Measurements from ENCODE around the gene AGMO.

GRCh38 chr7:15498465-15498864 lies 63.4 kb downstream of the AGMO start:
- TF ChIP-seq POLR2AphosphoS5 (IDR thresholded peaks at IDR 0.05; ENCODE audit: insufficient read depth in 1 of 2, low read depth in 1 of 2) = no peak
- TF ChIP-seq, protein P1, sequence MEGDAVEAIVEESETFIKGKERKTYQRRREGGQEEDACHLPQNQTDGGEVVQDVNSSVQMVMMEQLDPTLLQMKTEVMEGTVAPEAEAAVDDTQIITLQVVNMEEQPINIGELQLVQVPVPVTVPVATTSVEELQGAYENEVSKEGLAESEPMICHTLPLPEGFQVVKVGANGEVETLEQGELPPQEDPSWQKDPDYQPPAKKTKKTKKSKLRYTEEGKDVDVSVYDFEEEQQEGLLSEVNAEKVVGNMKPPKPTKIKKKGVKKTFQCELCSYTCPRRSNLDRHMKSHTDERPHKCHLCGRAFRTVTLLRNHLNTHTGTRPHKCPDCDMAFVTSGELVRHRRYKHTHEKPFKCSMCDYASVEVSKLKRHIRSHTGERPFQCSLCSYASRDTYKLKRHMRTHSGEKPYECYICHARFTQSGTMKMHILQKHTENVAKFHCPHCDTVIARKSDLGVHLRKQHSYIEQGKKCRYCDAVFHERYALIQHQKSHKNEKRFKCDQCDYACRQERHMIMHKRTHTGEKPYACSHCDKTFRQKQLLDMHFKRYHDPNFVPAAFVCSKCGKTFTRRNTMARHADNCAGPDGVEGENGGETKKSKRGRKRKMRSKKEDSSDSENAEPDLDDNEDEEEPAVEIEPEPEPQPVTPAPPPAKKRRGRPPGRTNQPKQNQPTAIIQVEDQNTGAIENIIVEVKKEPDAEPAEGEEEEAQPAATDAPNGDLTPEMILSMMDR (IDR thresholded peaks at IDR 0.05) = no peak
- no peak for TF ChIP-seq POLR2A (IDR thresholded peaks at IDR 0.05)
